NCI-H226 (cell line): ENCODE data around the gene FBXW5.
A peak's percentile ranks its signal among the peaks of the same experiment; 100 is the strongest.

ENCODE experiments used
- DNase-seq: peaks from one replicate; pipeline ENCODE4 v3.0.0-alpha.2; 2015

FBXW5 gene

GRCh38 chr9:136947028-136947891, 2.7 kb upstream of the FBXW5 start:
- DNase-seq: no peak

- no peak for DNase-seq
Observed at GRCh38 chr9:136946228-136947027, 1.9 kb upstream of the FBXW5 start.

- no peak for DNase-seq
Observed at GRCh38 chr9:136945333-136946227, 1.0 kb upstream of the FBXW5 start.

GRCh38 chr9:136944212-136944518, 373 bp downstream of the FBXW5 start:
- peak; percentile 20 for DNase-seq

GRCh38 chr9:136943291-136944211, 987 bp downstream of the FBXW5 start:
- DNase-seq: no peak

GRCh38 chr9:136942881-136943230, 1.7 kb downstream of the FBXW5 start:
- no peak for DNase-seq

- no peak for DNase-seq
Observed at GRCh38 chr9:136942112-136942880, 2.2 kb downstream of the FBXW5 start.

GRCh38 chr9:136941231-136942111, 3.1 kb downstream of the FBXW5 start:
- no peak for DNase-seq

- DNase-seq: no peak
Observed at GRCh38 chr9:136940526-136941230, 3.9 kb downstream of the FBXW5 start.

GRCh38 chr9:136939996-136940525, 4.5 kb downstream of the FBXW5 start:
- DNase-seq: no peak

GRCh38 chr9:136939431-136939995, 5.0 kb downstream of the FBXW5 start:
- no peak for DNase-seq

- no peak for DNase-seq
Observed at GRCh38 chr9:136937186-136938001, 7.1 kb downstream of the FBXW5 start.

- DNase-seq: no peak
Observed at GRCh38 chr9:136936645-136937170, 7.8 kb downstream of the FBXW5 start.

GRCh38 chr9:136935651-136936050, 8.9 kb downstream of the FBXW5 start:
- DNase-seq: no peak

- DNase-seq: no peak
Observed at GRCh38 chr9:136934277-136934676, 10.3 kb downstream of the FBXW5 start.

- DNase-seq: no peak
Observed at GRCh38 chr9:136931611-136932130, 12.9 kb downstream of the FBXW5 start.

GRCh38 chr9:136930014-136930413, 14.5 kb downstream of the FBXW5 start:
- DNase-seq: no peak

- DNase-seq: no peak
Observed at GRCh38 chr9:136928591-136928990, 15.9 kb downstream of the FBXW5 start.
